ENCODE results near the gene LHFPL2.

GRCh38 chr5:78578015-78578414 is 70.6 kb downstream of the LHFPL2 start:
- TF ChIP-seq FOXA1 (IDR thresholded peaks at IDR 0.05) (no peak), TARDBP (IDR thresholded peaks at IDR 0.05) (no peak), SP1 (IDR thresholded peaks at IDR 0.05) (no peak), ZNF384 (IDR thresholded peaks at IDR 0.05) (no peak), NFRKB (IDR thresholded peaks at IDR 0.05) (no peak), FOXM1 (IDR thresholded peaks at IDR 0.05; ENCODE audit: borderline replicate concordance) (no peak), SUZ12 (IDR thresholded peaks at IDR 0.05) (no peak), FOXK2 (IDR thresholded peaks at IDR 0.05) (no peak), BHLHE40 (IDR thresholded peaks at IDR 0.05; ENCODE audit: borderline replicate concordance) (no peak), LEF1 (IDR thresholded peaks at IDR 0.05; ENCODE audit: borderline replicate concordance) (no peak), CTBP1 (IDR thresholded peaks at IDR 0.05; ENCODE audit: borderline replicate concordance) (no peak), HDGF (IDR thresholded peaks at IDR 0.05; ENCODE audit: borderline replicate concordance) (no peak), ELF4 (IDR thresholded peaks at IDR 0.05) (no peak)
